GM23248 (cell line): ENCODE measurements around the gene FUOM.

Source experiments
- EZH2 ChIP-seq: fragments of 200-600 bp; sonication (generic); IDR thresholded peaks from 2 replicates; pipeline ENCODE4 v1.6.1; 2018; ENCODE audit warnings: antibody characterized with exemption, mild to moderate bottlenecking; ENCODE audit not compliant: insufficient read depth, poor library complexity, severe bottlenecking
- EZH2phosphoT487 ChIP-seq: fragments of 200-600 bp; sonication (generic); IDR thresholded peaks from 2 replicates; pipeline ENCODE4 v1.6.1; 2018; ENCODE audit warnings: antibody characterized with exemption, moderate library complexity, mild to moderate bottlenecking, low read depth; ENCODE audit not compliant: insufficient read depth

- TF ChIP-seq EZH2 (no peak), EZH2phosphoT487 (no peak)
Observed at GRCh38 chr10:133391761-133392518, 34.1 kb upstream of the FUOM start.
